GM19099 (cell line): ENCODE results near the gene TYK2.

Source experiments
- POLR2A ChIP-seq: IDR thresholded peaks from 3 replicates; pipeline ENCODE4 v1.6.1; 2011; ENCODE audit warnings: low read depth; ENCODE audit not compliant: insufficient read length; ENCODE audit errors: extremely low read depth

Gene TYK2

GRCh38 chr19:10416380-10417257 is 36.2 kb upstream of the TYK2 start:
- peak; percentile 20 for TF ChIP-seq POLR2A

GRCh38 chr19:10416083-10416379 is 35.7 kb upstream of the TYK2 start:
- no peak for TF ChIP-seq POLR2A

DNA sequence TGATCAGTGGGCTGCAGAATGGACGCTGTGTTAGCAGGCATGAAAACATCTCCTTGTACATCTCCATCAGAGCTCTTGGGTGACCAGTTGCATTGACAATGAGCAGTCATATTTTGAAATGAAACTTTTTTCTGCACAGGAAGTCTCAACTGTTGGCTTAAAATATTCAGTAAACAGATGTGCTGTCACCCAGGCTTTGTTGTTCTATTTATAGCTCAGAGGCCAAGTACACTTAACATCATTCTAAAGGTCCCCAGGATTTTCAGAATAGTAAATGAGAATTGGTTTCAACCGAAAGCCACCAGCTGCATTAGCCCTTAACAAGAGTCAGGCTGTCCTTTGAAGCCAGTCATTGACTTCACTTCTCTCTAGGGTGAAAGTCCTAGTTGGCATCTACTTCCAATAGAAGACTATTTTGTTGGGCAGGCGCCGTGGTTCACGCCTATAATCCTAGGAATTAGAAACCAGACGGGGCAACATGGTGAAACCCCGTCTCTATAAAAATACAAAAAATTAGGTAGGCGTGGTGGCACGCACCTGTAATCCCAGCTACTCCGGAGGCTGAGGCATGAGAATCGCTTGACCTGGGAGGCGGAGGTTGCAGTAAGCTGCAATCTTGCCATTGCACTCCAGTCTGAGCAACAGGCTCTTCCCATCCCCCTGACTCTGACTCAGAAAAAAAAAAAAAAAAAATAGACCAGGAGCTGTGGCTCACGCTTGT is 32.0 kb upstream of the TYK2 start:
- TF ChIP-seq POLR2A = no peak

DNA sequence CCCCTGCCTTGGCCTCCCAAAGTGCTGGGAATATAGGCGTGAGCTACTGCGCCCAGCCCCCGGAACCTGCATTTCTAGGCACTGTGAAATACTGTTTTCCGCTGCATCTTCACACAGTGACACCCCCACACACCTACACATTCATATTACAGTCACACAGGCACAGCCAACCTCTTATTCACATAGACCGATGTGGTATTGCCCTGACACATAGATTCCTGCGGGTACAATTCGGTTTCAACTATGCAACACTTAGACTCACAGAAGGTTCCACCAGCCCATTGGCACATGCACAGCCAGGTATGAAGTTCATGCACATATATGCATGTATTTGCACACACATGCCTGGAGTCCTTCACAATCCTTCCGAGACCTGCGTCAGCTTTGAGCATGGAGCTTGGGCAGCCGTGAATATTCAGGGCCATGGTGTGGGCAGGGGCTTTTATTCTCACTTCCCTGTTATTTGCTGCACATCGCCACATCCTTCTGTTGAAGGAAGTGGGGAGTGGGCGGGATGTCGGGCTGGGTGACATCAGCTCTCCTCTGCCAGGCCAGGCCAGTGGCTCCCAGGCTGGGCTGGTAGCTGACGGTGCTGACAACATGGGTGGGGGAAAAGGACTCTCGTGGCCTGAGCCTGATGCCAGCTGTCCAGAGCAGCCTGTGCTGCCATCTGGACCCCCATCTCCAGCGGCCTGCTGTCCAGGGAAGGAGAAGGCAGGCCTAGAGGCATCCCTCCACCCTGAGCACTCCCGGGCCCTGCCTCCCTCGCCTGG is 28.3 kb upstream of the TYK2 start:
- TF ChIP-seq POLR2A = no peak

GRCh38 chr19:10407096-10407495 is 26.7 kb upstream of the TYK2 start:
- TF ChIP-seq POLR2A = no peak

DNA sequence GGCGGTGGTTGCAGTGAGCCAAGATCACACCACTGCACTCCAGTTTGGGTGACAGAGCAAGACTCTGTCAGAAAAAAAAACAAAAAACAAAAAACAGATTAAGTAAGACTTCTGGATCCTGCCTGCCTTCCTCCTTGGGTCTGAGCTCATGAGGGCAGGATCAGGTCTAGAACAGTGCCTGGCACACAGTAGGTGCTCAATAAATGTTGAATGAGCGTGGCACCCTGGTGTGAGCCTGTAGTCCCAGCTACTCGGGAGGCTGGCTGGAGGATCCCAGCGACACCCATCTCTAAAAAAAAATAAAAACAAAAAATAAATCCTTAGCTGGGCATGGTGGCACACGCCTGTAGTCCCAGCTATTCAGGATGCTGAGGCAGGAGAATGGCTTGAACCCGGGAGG is 25.8 kb upstream of the TYK2 start:
- no peak for TF ChIP-seq POLR2A

- TF ChIP-seq POLR2A = no peak
Measured at GRCh38 chr19:10404888-10405820, 24.8 kb upstream of the TYK2 start.

- TF ChIP-seq POLR2A = peak; percentile 97
Measured at GRCh38 chr19:10403137-10404021, 23.0 kb upstream of the TYK2 start, which contains the start of gene CDC37. Gene CDC37 (minus strand): TSS chr19:10403542. CDS start chr19:10403479, 63 bp downstream.

- no peak for TF ChIP-seq POLR2A
Measured at GRCh38 chr19:10402441-10403038, 22.2 kb upstream of the TYK2 start.

GRCh38 chr19:10399878-10400277 is 19.5 kb upstream of the TYK2 start:
- no peak for TF ChIP-seq POLR2A

DNA sequence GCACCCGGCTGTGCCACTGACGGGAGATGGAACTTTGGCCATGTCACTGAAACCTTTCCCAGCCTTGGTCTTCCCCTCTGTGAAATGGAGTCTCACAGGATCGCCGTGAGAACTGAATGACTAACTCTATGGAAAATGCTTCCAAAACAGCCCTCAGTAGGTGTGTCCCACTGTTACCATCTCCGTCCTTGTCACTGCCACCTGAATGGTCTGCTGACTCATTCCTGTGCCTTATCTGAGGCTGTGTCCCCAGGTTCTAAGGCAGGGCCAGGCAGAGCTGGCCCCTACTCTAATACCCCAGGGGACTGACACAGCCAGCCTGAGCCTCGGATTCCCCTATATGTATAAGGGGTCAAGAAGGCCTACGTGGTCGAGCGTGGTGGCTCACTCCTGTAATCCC is 18.4 kb upstream of the TYK2 start:
- no peak for TF ChIP-seq POLR2A

GRCh38 chr19:10395917-10396316 is 15.5 kb upstream of the TYK2 start:
- TF ChIP-seq POLR2A = no peak

- no peak for TF ChIP-seq POLR2A
Measured at GRCh38 chr19:10395436-10395835, 15.1 kb upstream of the TYK2 start.
